Left ventricle myocardium inferior (tissue), 1 donor: ENCODE data around the gene HAGHL. TPM values are rescaled to one million over a fixed set of nuclear protein-coding genes. Genes with fewer than 3 reads are reported as not detected.

Source experiments
- DNase-seq: peaks from one replicate; pipeline ENCODE4 v3.0.0-alpha.2; 2020
- H3K27ac ChIP-seq: fragments of 200-600 bp; replicated peaks from 2 replicates; pipeline ENCODE4 v1.8.0; 2021
- H3K27me3 ChIP-seq: fragments of 200-600 bp; 2 replicates; pipeline ENCODE4 v1.8.0; 2021; ENCODE audit warnings: low read depth
- H3K36me3 ChIP-seq: fragments of 200-600 bp; 2 replicates; pipeline ENCODE4 v1.8.0; 2021
- H3K4me1 ChIP-seq: fragments of 200-600 bp; 2 replicates; pipeline ENCODE4 v1.8.0; 2021
- H3K4me3 ChIP-seq: fragments of 200-600 bp; 2 replicates; pipeline ENCODE4 v1.8.0; 2021; ENCODE audit warnings: mild to moderate bottlenecking, moderate library complexity
- H3K9me3 ChIP-seq: fragments of 200-600 bp; replicated peaks from 2 replicates; pipeline ENCODE4 v1.8.0; 2021
- CTCF ChIP-seq: fragments of 200-600 bp; IDR thresholded peaks from 2 replicates; pipeline ENCODE4 v1.8.0; 2021; ENCODE audit warnings: antibody characterized with exemption, mild to moderate bottlenecking, borderline replicate concordance
- intact Hi-C: fragments of 100-400 bp; cut with micrococcal nuclease; formaldehyde crosslinking; loops from one replicate; pipeline ENCODE4 v1.11.0; 2022
- total RNA-seq: library from RNA; stranded (reverse); fragmentation: NEBNext Ultra II Directional; extraction: Animal tissue kit (Norgen Biotek cat#: 25700); gene quantifications from one replicate; pipeline ENCODE4 v1.2.1, GENCODE V29; 2021
- donor health status: DM: no; HTN: yes; CAD: no; lungs with severe emphysema.

Gene HAGHL
- total RNA-seq, 1 donor from 2014 or later = 12.0 TPM

- DNase-seq = no peak
- Histone ChIP-seq H3K9me3 (no peaks in the 10 kb centered on the region), H3K4me1 (peaks cover 13% of the 10 kb centered on the region), H3K27ac (no peak overlapping the region), H3K36me3 (no peaks in the 10 kb centered on the region), H3K27me3 (peaks cover 75% of the 10 kb centered on the region), H3K4me3 (no peak overlapping the region)
- intact Hi-C loops = no loop called here
- TF ChIP-seq CTCF = no peak
Measured at GRCh38 chr16:708959-709358, 17.9 kb upstream of the HAGHL start.

GRCh38 chr16:709566-710499 lies 17.1 kb upstream of the HAGHL start:
- no peak for TF ChIP-seq CTCF
- Histone ChIP-seq H3K36me3 (no peaks in the 10 kb centered on the region), H3K27ac (no peak overlapping the region), H3K27me3 (peaks cover 66% of the 10 kb centered on the region), H3K4me1 (peaks cover 21% of the 10 kb centered on the region), H3K9me3 (no peaks in the 10 kb centered on the region), H3K4me3 (no peak overlapping the region)
- intact Hi-C loops = no loop called here
- DNase-seq = no peak

DNA sequence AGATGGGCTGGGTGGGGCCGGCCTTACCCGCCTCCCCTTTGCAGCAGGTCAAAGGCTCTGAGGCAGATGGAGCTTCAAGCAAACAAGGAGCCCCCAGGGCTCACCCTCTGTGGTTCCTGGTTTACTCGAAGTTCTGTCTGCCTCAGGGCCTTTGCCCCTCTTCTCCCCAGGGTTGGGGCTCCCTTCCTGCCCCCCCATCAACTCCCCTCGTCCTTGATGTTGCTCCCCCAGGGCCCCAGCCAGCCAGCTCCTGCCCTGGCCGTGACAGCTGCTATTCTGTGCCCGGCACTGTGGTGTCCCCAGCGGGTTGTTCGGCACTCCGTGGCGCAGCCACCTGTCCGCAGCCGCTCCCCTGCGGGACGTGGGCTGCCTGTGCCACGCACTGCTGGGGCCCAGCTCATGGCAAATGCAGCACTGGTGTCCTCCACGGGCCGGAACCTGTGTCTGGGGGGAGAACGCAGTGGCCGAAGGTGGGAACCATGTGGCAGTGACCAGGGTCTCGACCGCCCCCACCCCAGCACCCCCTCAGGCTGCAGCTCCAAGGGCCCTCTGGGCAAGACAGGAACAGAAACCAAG lies 16.3 kb upstream of the HAGHL start:
- H3K9me3 ChIP-seq = no peaks in the 10 kb centered on the region
- TF ChIP-seq CTCF = no peak
- H3K27ac ChIP-seq = no peak overlapping the region
- intact Hi-C loops = no loop called here
- H3K4me3 ChIP-seq = no peak overlapping the region
- no peaks in the 10 kb centered on the region for H3K36me3 ChIP-seq
- H3K27me3 ChIP-seq = peaks cover 59% of the 10 kb centered on the region
- DNase-seq = no peak
- peaks cover 25% of the 10 kb centered on the region for H3K4me1 ChIP-seq

- intact Hi-C loops = no loop called here
Measured at GRCh38 chr16:711084-711483, 15.8 kb upstream of the HAGHL start.

More at GRCh38 chr16:711084-711483, 15.8 kb upstream of the HAGHL start:
- Histone ChIP-seq H3K4me3 (no peak overlapping the region), H3K36me3 (no peaks in the 10 kb centered on the region), H3K27me3 (peaks cover 55% of the 10 kb centered on the region), H3K27ac (no peak overlapping the region), H3K4me1 (peaks cover 27% of the 10 kb centered on the region), H3K9me3 (no peaks in the 10 kb centered on the region)
- DNase-seq = no peak
- TF ChIP-seq CTCF = no peak
